ENCODE data around the gene CSE1L.
"Not testable (repeated sequence)": the region's sequence is repeated elsewhere in the genome, so short reads cannot be mapped to it uniquely, and the experiment has no call there.

GRCh38 chr20:49134797-49135196 lies 88.7 kb downstream of the CSE1L start:
- TF ChIP-seq CTCF (conservative IDR thresholded peaks at IDR 0.05; ENCODE audit: low read depth in 2 of 2); REST (IDR thresholded peaks at IDR 0.05; ENCODE audit: unreplicated experiment); ETS1 (IDR thresholded peaks at IDR 0.05); EZH2 (IDR thresholded peaks at IDR 0.05; ENCODE audit: low read depth, unreplicated experiment); STAT1 (IDR thresholded peaks at IDR 0.05; ENCODE audit: unreplicated experiment); POLR2AphosphoS5 (IDR thresholded peaks at IDR 0.05; ENCODE audit: low read depth); CREB1 (CRISPR knock-in tag; IDR thresholded peaks at IDR 0.05; ENCODE audit: low read depth): not testable (repeated sequence)
